Colonic mucosa (tissue), 4 donors: Measurements from ENCODE around the gene SWT1. TPM values are rescaled to one million over a fixed set of nuclear protein-coding genes. Genes with fewer than 3 reads are reported as not detected.
"Not testable (repeated sequence)": the region's sequence is repeated elsewhere in the genome, so short reads cannot be mapped to it uniquely, and the experiment has no call there.

ENCODE experiments used
- DNase-seq: peaks from one replicate; pipeline ENCODE4 v3.0.0-alpha.2; 2020
- H3K27ac ChIP-seq: fragments of 200-600 bp; one replicate; pipeline ENCODE4 v1.8.0; 2021
- H3K27me3 ChIP-seq: fragments of 200-600 bp; one replicate; pipeline ENCODE4 v1.8.0; 2021
- H3K36me3 ChIP-seq: fragments of 200-600 bp; one replicate; pipeline ENCODE4 v1.8.0; 2021
- H3K4me1 ChIP-seq: fragments of 200-600 bp; one replicate; pipeline ENCODE4 v1.8.0; 2021; ENCODE audit warnings: mild to moderate bottlenecking
- H3K4me3 ChIP-seq: fragments of 200-600 bp; one replicate; pipeline ENCODE4 v1.8.0; 2021
- H3K9ac ChIP-seq, 2 donors: one replicate each; pipeline ENCODE4 v1.7.0; 2013; ENCODE audit warnings: control low read depth in 2 of 2, low read depth in 2 of 2, low read length in 2 of 2
- H3K9me3 ChIP-seq: fragments of 200-600 bp; one replicate; pipeline ENCODE4 v1.8.0; 2021
- CTCF ChIP-seq: fragments of 200-600 bp; IDR thresholded peaks from one replicate; pipeline ENCODE4 v1.8.0; 2022; ENCODE audit warnings: antibody characterized with exemption, mild to moderate bottlenecking
- intact Hi-C: fragments of 100-400 bp; cut with DNase I; formaldehyde crosslinking; loops from one replicate; pipeline ENCODE4 v1.14.1; 2022
- total RNA-seq, 2 donors: library from RNA; stranded (reverse); fragmentation: NEBNext Ultra II Directional in 1 of 2; extraction: Animal tissue kit (Norgen Biotek cat#: 25700) in 1 of 2; gene quantifications; one replicate each; pipeline ENCODE4 v1.2.1, GENCODE V29; 2021
- donor health status: healthy.
- donor health status: DM: no; HTN: no; CAD: no.
- donor health status: DM: no; HTN: no; CAD: no.

The SWT1 gene
- total RNA-seq, 2 donors from 2014 or later, result 3.4 to 5.7 TPM

- intact Hi-C loops, result loop anchor here (10.0 kb wide), 1 partner anchor 356 kb away; no protein-coding TSS in a partner anchor
- Histone ChIP-seq H3K4me3 (no peak overlapping the region), H3K27me3 (no peaks in the 10 kb centered on the region), H3K27ac (no peak overlapping the region), H3K4me1 (peaks cover 10% of the 10 kb centered on the region), H3K36me3 (no peaks in the 10 kb centered on the region), H3K9me3 (no peaks in the 10 kb centered on the region), H3K9ac (no peak overlapping the region)
- TF ChIP-seq CTCF, result no peak
- no peak for DNase-seq
Measured at GRCh38 chr1:185319139-185319475, 162.1 kb downstream of the SWT1 start.

GRCh38 chr1:185321104-185321503 is 164.1 kb downstream of the SWT1 start:
- H3K4me1 ChIP-seq, H3K4me3 ChIP-seq, DNase-seq, intact Hi-C loops, H3K9me3 ChIP-seq, H3K36me3 ChIP-seq, H3K27me3 ChIP-seq, H3K9ac ChIP-seq, H3K27ac ChIP-seq: not testable (repeated sequence)

- intact Hi-C loops, H3K27me3 ChIP-seq, H3K4me1 ChIP-seq, H3K9me3 ChIP-seq, H3K9ac ChIP-seq, DNase-seq, H3K4me3 ChIP-seq, H3K27ac ChIP-seq, H3K36me3 ChIP-seq: not testable (repeated sequence)
Measured at GRCh38 chr1:185321653-185322221, 164.8 kb downstream of the SWT1 start.

- no peak overlapping the region for H3K4me3 ChIP-seq
- H3K4me1 ChIP-seq, result peaks cover 5% of the 10 kb centered on the region
- H3K36me3 ChIP-seq, result no peaks in the 10 kb centered on the region
- TF ChIP-seq CTCF, result no peak
- no peak overlapping the region for H3K27ac ChIP-seq
- intact Hi-C loops, result no loop called here
- no peak overlapping the region for H3K9ac ChIP-seq
- no peaks in the 10 kb centered on the region for H3K9me3 ChIP-seq
- DNase-seq, result no peak
- no peaks in the 10 kb centered on the region for H3K27me3 ChIP-seq
Measured at GRCh38 chr1:185322636-185323035, 165.7 kb downstream of the SWT1 start.

- Histone ChIP-seq H3K27me3 (no peaks in the 10 kb centered on the region), H3K4me3 (no peak overlapping the region), H3K27ac (no peak overlapping the region), H3K9ac (no peak overlapping the region), H3K4me1 (no peaks in the 10 kb centered on the region), H3K36me3 (no peaks in the 10 kb centered on the region), H3K9me3 (no peaks in the 10 kb centered on the region)
- DNase-seq, result no peak
- no peak for TF ChIP-seq CTCF
- intact Hi-C loops, result no loop called here
Measured at GRCh38 chr1:185324118-185324517, 167.2 kb downstream of the SWT1 start.

GRCh38 chr1:185325413-185325812 is 168.4 kb downstream of the SWT1 start:
- Histone ChIP-seq H3K27me3 (no peaks in the 10 kb centered on the region), H3K4me1 (no peaks in the 10 kb centered on the region), H3K27ac (no peak overlapping the region), H3K9ac (no peak overlapping the region), H3K36me3 (no peaks in the 10 kb centered on the region), H3K4me3 (no peak overlapping the region), H3K9me3 (no peaks in the 10 kb centered on the region)
- intact Hi-C loops, result no loop called here
- TF ChIP-seq CTCF, result no peak
- DNase-seq, result no peak
